Aorta (tissue), 5 donors: Measurements from ENCODE around the gene ZNF423. TPM values are rescaled to one million over a fixed set of nuclear protein-coding genes. Genes with fewer than 3 reads are reported as not detected.

Experiments
- ATAC-seq: fragments of 200-7000 bp; cut with Tn5 transposase; one replicate; pipeline ENCODE4 v1.9.1; 2022; ENCODE audit warnings: moderate library complexity; ENCODE audit not compliant: low FRiP score
- DNase-seq, 2 donors: peaks; one replicate each; pipeline ENCODE4 v3.0.0-alpha.2; 2020
- H3K27ac ChIP-seq, 2 donors: one replicate each; pipeline ENCODE4 v1.5.1; 2013; ENCODE audit warnings: low read length in 2 of 2, mild to moderate bottlenecking in 2 of 2, moderate library complexity in 2 of 2, control low read depth in 1 of 2, inconsistent platforms in 1 of 2, low read depth in 1 of 2
- H3K27me3 ChIP-seq, 2 donors: one replicate each; pipeline ENCODE4 v1.6.1; 2013; ENCODE audit warnings: control low read depth in 1 of 2, low read length in 1 of 2, mild to moderate bottlenecking in 1 of 2, moderate library complexity in 1 of 2; ENCODE audit not compliant: insufficient read depth in 2 of 2, control insufficient read depth in 1 of 2
- H3K36me3 ChIP-seq, 2 donors: one replicate each; pipeline ENCODE4 v1.6.1; 2013; ENCODE audit warnings: control low read depth in 1 of 2, low read length in 1 of 2, mild to moderate bottlenecking in 1 of 2; ENCODE audit not compliant: insufficient read depth in 2 of 2, control insufficient read depth in 1 of 2
- H3K4me1 ChIP-seq, 2 donors: one replicate each; pipeline ENCODE4 v1.6.1; 2013; ENCODE audit warnings: low read length in 2 of 2, control low read depth in 1 of 2, mild to moderate bottlenecking in 1 of 2, moderate library complexity in 1 of 2; ENCODE audit not compliant: insufficient read depth in 2 of 2, control insufficient read depth in 1 of 2
- H3K4me3 ChIP-seq, 2 donors: one replicate each; pipeline ENCODE4 v1.5.1; 2013; ENCODE audit warnings: low read length in 2 of 2, control low read depth in 1 of 2, mild to moderate bottlenecking in 1 of 2
- H3K9me3 ChIP-seq: one replicate; pipeline ENCODE4 v1.6.1; 2013; ENCODE audit warnings: mild to moderate bottlenecking, low read length; ENCODE audit not compliant: control insufficient read depth
- WGBS, 2 donors: extraction: QIAGEN DNeasy Blood & Tissue Kit; methylation state at CpG; one replicate each; pipeline ENCODE4 v1.1.7; 2013; 5-methylcytosine and 5-hydroxymethylcytosine counted together
- intact Hi-C, 2 donors: fragments of 100-400 bp; cut with DNase I; formaldehyde crosslinking; loops; one replicate each; pipeline versions ENCODE4 v1.14.2 to v1.15.0; 2022
- long read RNA-seq, 2 donors: library from polyadenylated mRNA; unstranded; transcript quantifications; one replicate each; pipeline ENCODE4 v2.0.0, GENCODE V29; 2020 to 2021
- polyA plus RNA-seq, 2 donors: library from polyadenylated mRNA; stranded (reverse); fragments of 200-250 nt; gene quantifications; one replicate each; pipeline ENCODE4 v1.2.3, GENCODE V29; 2013
- total RNA-seq, 2 donors: library from RNA; stranded (reverse); fragmentation: NEBNext Ultra II Directional; extraction: Animal tissue kit (Norgen Biotek cat#: 25700); gene quantifications; one replicate each; pipeline ENCODE4 v1.2.1, GENCODE V29; 2021
- donor health status: healthy with polysubstance abuse.
- donor health status: Bipolar disorder and iron deficiency.
- donor health status: DM: no; HTN: no; CAD: no.
- donor health status: DM: no; HTN: no; CAD: no.
- donor health status: DM: yes; HTN: yes; CAD: no.

The ZNF423 gene
- total RNA-seq (10 to 100 TPM; 12.5 to 43.1 TPM), polyA plus RNA-seq (1 to 10 TPM; 3.1 to 7.6 TPM)
- long read RNA-seq, donor 1, partial matches to known transcripts: 18 of 45 reads
- long read RNA-seq, donor 1, other reads (novel, unspliced or antisense): 27 of 45 reads
- long read RNA-seq, donor 2, full-length matches to known transcripts: 3 of 53 reads
- long read RNA-seq, donor 2, partial matches to known transcripts: 16 of 53 reads
- long read RNA-seq, donor 2, other reads (novel, unspliced or antisense): 34 of 53 reads

GRCh38 chr16:49855822-49856671, at the start of gene ZNF423:
Gene ZNF423 (minus strand): TSS chr16:49856112. CDS start chr16:49855774, 338 bp downstream.
- Histone ChIP-seq H3K27me3 (no peaks in the 10 kb centered on the region), H3K36me3 (no peaks in the 10 kb centered on the region), H3K9me3 (no peaks in the 10 kb centered on the region), H3K4me1 (no peaks in the 10 kb centered on the region), H3K4me3 (peak within 1 kb of the TSS; percentile 87 to 92), H3K27ac (peak within 1 kb of the TSS; percentile 30 to 71)
- DNase-seq (no peak), ATAC-seq (peak; percentile 9)
- 0 to 1% methylated on average over 34 to 68 of the region's 70 CpGs for WGBS, 2 donors
- intact Hi-C loops: loop anchor here (2.0 to 10.0 kb wide), 6 partner anchors 27 to 371 kb away; no protein-coding TSS in a partner anchor

DNA sequence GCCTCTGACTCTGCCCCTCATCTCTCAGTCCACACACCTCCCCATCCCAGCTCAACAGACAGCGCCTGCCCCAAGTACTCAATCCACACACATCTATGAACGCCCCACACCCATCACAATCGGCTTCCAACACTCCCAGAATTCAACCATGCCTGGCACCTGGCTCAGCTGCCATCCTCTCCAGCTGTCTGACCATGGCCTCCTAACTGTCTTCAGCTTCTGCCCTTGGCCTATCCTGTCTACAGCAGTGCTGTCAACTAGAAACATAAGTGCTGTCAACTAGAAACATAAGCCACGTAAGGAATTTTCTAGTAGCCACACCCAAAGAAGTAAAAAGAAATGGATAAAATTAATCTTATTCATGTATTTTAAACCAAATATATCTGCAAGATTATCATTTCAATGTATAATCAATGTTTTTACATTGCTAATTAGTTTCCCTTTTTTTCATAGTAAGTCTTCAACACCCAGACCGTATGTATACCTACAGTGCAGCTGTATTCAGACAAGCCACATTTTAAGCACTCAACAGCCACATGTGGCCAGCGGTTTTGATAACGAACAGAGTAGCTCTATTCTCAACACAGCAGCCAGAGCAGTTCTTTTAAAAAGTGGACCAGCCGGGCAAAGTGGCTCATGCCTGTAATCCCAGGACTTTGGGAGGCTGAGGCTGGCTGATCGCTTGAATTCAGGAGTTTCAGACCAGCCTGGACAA, 48.6 kb upstream of the ZNF423 start:
- Histone ChIP-seq H3K4me1 (no peaks in the 10 kb centered on the region), H3K4me3 (no peak overlapping the region), H3K27ac (no peak overlapping the region), H3K36me3 (no peaks in the 10 kb centered on the region), H3K9me3 (no peaks in the 10 kb centered on the region), H3K27me3 (no peaks in the 10 kb centered on the region)
- ATAC-seq: no peak
- WGBS, 2 donors: 89% methylated on average over 9 of the region's 9 CpGs
- intact Hi-C loops: no loop called here
- no peak for DNase-seq

DNA sequence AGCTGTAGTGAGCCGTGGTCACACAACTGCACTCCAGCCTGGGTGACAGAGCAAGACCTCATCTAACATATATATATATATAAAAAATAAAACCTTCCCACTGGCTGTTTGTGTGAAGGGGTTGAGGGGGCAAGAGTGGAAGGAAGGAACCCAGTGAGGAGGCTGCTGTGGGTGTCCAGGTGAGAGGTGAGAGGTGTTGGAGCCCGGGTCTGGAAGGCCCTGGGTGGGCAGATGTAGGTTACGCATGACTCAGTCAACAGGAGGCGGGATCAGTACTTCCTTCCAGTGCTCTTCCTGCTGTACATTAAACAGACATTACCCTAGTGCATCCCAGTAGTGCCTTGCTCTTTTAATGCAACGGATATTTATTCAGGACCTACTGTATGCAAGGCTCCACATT, 47.0 kb upstream of the ZNF423 start:
- no peak overlapping the region for H3K27ac ChIP-seq
- 84 to 93% methylated on average over 5 of the region's 5 CpGs for WGBS, 2 donors
- DNase-seq: no peak
- intact Hi-C loops: no loop called here
- no peak for ATAC-seq
- H3K4me1 ChIP-seq: no peaks in the 10 kb centered on the region
- H3K4me3 ChIP-seq: no peak overlapping the region
- no peaks in the 10 kb centered on the region for H3K27me3 ChIP-seq
- H3K36me3 ChIP-seq: no peaks in the 10 kb centered on the region
- no peaks in the 10 kb centered on the region for H3K9me3 ChIP-seq

DNA sequence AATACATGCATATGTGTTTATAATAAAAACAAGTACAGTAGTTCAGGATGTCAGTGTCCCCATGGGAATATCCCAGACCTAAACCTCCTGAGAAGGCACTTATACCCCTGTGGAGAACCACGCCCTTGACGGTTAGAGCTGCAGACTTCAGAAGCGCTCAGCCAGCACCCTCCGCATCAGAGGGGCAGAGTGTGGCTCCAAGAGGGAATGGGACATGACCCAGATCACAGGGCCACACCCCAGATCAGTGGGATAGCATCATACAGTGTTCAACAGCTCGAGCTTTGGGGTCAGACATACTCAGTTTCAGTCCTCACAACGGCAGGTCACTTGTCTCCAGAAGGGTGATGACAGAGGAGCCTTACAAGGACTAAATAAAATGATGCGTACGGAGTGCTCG, 45.8 kb upstream of the ZNF423 start:
- H3K36me3 ChIP-seq: no peaks in the 10 kb centered on the region
- no peak overlapping the region for H3K4me3 ChIP-seq
- 93 to 94% methylated on average over 9 of the region's 9 CpGs for WGBS, 2 donors
- intact Hi-C loops: no loop called here
- ATAC-seq (no peak), DNase-seq (no peak)
- no peaks in the 10 kb centered on the region for H3K9me3 ChIP-seq
- H3K27ac ChIP-seq: no peak overlapping the region
- H3K4me1 ChIP-seq: no peaks in the 10 kb centered on the region
- H3K27me3 ChIP-seq: no peaks in the 10 kb centered on the region

- no peaks in the 10 kb centered on the region for H3K27me3 ChIP-seq
- no peaks in the 10 kb centered on the region for H3K36me3 ChIP-seq
- H3K9me3 ChIP-seq: no peaks in the 10 kb centered on the region
- DNase-seq (no peak), ATAC-seq (no peak)
- H3K27ac ChIP-seq: no peak overlapping the region
- no peak overlapping the region for H3K4me3 ChIP-seq
- intact Hi-C loops: no loop called here
- no peaks in the 10 kb centered on the region for H3K4me1 ChIP-seq
- 86 to 88% methylated on average over 7 of the region's 7 CpGs for WGBS, 2 donors
Measured at GRCh38 chr16:49900875-49901274, 45.0 kb upstream of the ZNF423 start.

GRCh38 chr16:49899991-49900695, 44.2 kb upstream of the ZNF423 start:
- no peak for ATAC-seq

DNA sequence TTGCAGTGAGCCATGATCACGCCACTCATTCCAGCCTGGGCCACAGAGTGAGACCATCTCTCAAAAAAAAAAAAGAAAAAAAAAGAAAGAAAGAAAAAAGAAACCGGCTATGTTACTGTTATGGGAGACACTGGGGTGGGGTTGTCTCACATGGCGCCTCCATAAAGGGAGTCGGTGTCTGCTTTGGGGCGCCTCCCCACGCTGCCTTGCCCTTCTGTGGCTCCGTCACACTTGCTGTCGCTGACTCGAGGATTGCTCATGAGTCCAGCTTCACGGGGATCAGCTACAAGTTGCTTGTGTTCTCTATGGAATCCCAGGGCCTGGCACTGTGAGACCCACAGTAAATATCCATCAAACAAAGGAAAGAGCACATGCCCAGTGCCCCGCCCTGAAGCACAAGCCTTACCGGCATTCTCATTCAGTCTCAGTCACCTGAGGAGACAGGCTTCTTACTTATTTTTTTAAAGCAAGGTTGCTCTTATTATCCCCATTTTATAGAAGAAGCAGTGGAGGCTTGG, 40.6 kb upstream of the ZNF423 start:
- no peaks in the 10 kb centered on the region for H3K36me3 ChIP-seq
- 87% methylated on average over 12 of the region's 12 CpGs for WGBS, 2 donors
- intact Hi-C loops: no loop called here
- no peak for DNase-seq
- ATAC-seq: no peak
- H3K9me3 ChIP-seq: no peaks in the 10 kb centered on the region
- H3K27ac ChIP-seq: no peak overlapping the region
- H3K27me3 ChIP-seq: no peaks in the 10 kb centered on the region
- no peak overlapping the region for H3K4me3 ChIP-seq
- H3K4me1 ChIP-seq: no peaks in the 10 kb centered on the region

More at GRCh38 chr16:49899991-49900695, 44.2 kb upstream of the ZNF423 start:
- Histone ChIP-seq H3K9me3 (no peaks in the 10 kb centered on the region), H3K27me3 (no peaks in the 10 kb centered on the region), H3K4me3 (no peak overlapping the region), H3K27ac (no peak overlapping the region), H3K36me3 (no peaks in the 10 kb centered on the region), H3K4me1 (no peaks in the 10 kb centered on the region)
- no peak for DNase-seq
- intact Hi-C loops: no loop called here
- 87 to 89% methylated on average over 8 of the region's 8 CpGs for WGBS, 2 donors

GRCh38 chr16:49890876-49891275, 35.0 kb upstream of the ZNF423 start:
- 48 to 51% methylated on average over 5 of the region's 5 CpGs for WGBS, 2 donors
- Histone ChIP-seq H3K4me3 (no peak overlapping the region), H3K27ac (no peak overlapping the region), H3K27me3 (no peaks in the 10 kb centered on the region), H3K36me3 (no peaks in the 10 kb centered on the region), H3K4me1 (no peaks in the 10 kb centered on the region), H3K9me3 (peaks cover 5% of the 10 kb centered on the region)
- no peak for ATAC-seq
- intact Hi-C loops: no loop called here
- DNase-seq: no peak
